Measurements from ENCODE around the gene MZB1. TPM values are rescaled to one million over a fixed set of nuclear protein-coding genes. Genes with fewer than 3 reads are reported as not detected.

The MZB1 gene
- total and polyA plus RNA-seq, 2 of the 13 experiments (the other 11 are each of a cell fraction or from before 2014, with no cell fraction given), result 0.31 to 0.40 TPM

DNA sequence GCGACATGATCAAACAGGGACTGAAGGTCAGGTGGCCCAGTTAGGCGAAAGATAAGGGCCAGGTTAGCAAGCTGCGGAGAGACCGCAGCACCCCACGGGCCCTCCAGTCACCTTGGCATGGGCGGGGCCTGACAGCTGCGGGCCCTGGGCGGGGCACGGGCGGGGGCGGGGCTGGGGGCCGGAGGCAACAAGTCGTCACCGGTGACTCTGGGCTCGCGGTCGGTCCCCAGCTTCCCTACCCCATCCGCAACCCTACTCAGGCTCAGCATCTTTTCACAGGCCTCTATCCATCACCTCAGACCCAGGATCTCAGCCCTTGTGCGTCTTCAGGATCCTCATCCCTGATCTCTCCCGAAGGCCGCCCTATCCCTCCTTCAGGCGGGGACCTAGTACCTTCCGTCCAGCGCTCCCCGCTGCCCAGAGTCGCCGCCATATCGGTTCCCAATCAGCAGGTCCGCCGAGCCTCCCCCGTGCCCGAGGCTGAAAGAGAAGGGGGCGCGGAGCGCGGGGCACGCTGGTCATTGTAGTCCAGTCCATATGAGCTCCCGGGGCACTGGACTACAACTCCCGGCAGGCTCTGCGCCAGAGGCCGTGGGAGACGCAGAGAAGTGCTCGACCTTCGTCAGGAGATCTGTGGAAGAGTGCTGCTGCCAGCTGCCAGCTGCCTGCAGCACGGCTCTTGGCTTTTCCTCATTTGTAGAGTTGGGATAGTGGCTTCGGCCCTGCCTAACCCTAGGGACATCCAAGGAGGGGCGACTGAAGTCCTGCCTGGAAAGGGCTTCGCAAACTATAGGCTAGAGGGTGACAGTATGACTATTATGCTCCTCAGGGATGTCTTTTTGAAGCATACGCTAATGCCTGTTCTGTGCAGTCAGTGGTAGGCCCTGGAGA, 49.5 kb upstream of the MZB1 start, which contains the start of gene DNAJC18 (continued):
- no peak for TF ChIP-seq ZNF569 (CRISPR knock-in tag; IDR thresholded peaks at IDR 0.05; ENCODE audit: borderline replicate concordance)
- TF ChIP-seq ZNF367 (CRISPR knock-in tag; IDR thresholded peaks at IDR 0.05; ENCODE audit: borderline replicate concordance), result no peak
- TF ChIP-seq HDAC2 (CRISPR knock-in tag; IDR thresholded peaks at IDR 0.05), result peak; percentile 61
- peak; percentile 51; the same call in 1 of the 2 replicates for TF ChIP-seq ELF1 (CRISPR knock-in tag; IDR thresholded peaks at IDR 0.05)
- no peak for TF ChIP-seq ZNF34 (CRISPR knock-in tag; IDR thresholded peaks at IDR 0.05; ENCODE audit: borderline replicate concordance)
- TF ChIP-seq SNRNP70 (IDR thresholded peaks at IDR 0.05; ENCODE audit: low read depth, low read length), result no peak
- TF ChIP-seq MEIS1 (CRISPR knock-in tag; IDR thresholded peaks at IDR 0.05; ENCODE audit: borderline replicate concordance), result no peak
- no peak for TF ChIP-seq KDM4B (CRISPR knock-in tag; IDR thresholded peaks at IDR 0.05)
- TF ChIP-seq, protein P1, sequence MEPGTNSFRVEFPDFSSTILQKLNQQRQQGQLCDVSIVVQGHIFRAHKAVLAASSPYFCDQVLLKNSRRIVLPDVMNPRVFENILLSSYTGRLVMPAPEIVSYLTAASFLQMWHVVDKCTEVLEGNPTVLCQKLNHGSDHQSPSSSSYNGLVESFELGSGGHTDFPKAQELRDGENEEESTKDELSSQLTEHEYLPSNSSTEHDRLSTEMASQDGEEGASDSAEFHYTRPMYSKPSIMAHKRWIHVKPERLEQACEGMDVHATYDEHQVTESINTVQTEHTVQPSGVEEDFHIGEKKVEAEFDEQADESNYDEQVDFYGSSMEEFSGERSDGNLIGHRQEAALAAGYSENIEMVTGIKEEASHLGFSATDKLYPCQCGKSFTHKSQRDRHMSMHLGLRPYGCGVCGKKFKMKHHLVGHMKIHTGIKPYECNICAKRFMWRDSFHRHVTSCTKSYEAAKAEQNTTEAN (CRISPR knock-in tag; conservative IDR thresholded peaks at IDR 0.05), result no peak
- TF ChIP-seq ISL2 (CRISPR knock-in tag; IDR thresholded peaks at IDR 0.05), result no peak
- TF ChIP-seq NCOR1 (IDR thresholded peaks at IDR 0.05; ENCODE audit: borderline replicate concordance, low read length), result no peak
- TF ChIP-seq, protein P2, sequence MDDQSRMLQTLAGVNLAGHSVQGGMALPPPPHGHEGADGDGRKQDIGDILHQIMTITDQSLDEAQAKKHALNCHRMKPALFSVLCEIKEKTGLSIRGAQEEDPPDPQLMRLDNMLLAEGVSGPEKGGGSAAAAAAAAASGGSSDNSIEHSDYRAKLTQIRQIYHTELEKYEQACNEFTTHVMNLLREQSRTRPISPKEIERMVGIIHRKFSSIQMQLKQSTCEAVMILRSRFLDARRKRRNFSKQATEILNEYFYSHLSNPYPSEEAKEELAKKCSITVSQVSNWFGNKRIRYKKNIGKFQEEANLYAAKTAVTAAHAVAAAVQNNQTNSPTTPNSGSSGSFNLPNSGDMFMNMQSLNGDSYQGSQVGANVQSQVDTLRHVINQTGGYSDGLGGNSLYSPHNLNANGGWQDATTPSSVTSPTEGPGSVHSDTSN (CRISPR knock-in tag; IDR thresholded peaks at IDR 0.05; ENCODE audit: borderline replicate concordance), result no peak
- TF ChIP-seq, protein P3, sequence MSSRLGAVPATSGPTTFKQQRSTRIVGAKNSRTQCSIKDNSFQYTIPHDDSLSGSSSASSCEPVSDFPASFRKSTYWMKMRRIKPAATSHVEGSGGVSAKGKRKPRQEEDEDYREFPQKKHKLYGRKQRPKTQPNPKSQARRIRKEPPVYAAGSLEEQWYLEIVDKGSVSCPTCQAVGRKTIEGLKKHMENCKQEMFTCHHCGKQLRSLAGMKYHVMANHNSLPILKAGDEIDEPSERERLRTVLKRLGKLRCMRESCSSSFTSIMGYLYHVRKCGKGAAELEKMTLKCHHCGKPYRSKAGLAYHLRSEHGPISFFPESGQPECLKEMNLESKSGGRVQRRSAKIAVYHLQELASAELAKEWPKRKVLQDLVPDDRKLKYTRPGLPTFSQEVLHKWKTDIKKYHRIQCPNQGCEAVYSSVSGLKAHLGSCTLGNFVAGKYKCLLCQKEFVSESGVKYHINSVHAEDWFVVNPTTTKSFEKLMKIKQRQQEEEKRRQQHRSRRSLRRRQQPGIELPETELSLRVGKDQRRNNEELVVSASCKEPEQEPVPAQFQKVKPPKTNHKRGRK (CRISPR knock-in tag; IDR thresholded peaks at IDR 0.05), result no peak
- TF ChIP-seq SMAD3 (CRISPR knock-in tag; IDR thresholded peaks at IDR 0.05), result no peak
- TF ChIP-seq, protein P4, sequence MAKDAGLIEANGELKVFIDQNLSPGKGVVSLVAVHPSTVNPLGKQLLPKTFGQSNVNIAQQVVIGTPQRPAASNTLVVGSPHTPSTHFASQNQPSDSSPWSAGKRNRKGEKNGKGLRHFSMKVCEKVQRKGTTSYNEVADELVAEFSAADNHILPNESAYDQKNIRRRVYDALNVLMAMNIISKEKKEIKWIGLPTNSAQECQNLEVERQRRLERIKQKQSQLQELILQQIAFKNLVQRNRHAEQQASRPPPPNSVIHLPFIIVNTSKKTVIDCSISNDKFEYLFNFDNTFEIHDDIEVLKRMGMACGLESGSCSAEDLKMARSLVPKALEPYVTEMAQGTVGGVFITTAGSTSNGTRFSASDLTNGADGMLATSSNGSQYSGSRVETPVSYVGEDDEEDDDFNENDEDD (CRISPR knock-in tag; IDR thresholded peaks at IDR 0.05; ENCODE audit: borderline replicate concordance), result peak; percentile 58; the same call in 1 of the 2 replicates
- TF ChIP-seq, protein P5, sequence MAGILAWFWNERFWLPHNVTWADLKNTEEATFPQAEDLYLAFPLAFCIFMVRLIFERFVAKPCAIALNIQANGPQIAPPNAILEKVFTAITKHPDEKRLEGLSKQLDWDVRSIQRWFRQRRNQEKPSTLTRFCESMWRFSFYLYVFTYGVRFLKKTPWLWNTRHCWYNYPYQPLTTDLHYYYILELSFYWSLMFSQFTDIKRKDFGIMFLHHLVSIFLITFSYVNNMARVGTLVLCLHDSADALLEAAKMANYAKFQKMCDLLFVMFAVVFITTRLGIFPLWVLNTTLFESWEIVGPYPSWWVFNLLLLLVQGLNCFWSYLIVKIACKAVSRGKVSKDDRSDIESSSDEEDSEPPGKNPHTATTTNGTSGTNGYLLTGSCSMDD (CRISPR knock-in tag; IDR thresholded peaks at IDR 0.05), result no peak
- TF ChIP-seq SNAPC2 (CRISPR knock-in tag; IDR thresholded peaks at IDR 0.05), result no peak
- TF ChIP-seq, protein P6, sequence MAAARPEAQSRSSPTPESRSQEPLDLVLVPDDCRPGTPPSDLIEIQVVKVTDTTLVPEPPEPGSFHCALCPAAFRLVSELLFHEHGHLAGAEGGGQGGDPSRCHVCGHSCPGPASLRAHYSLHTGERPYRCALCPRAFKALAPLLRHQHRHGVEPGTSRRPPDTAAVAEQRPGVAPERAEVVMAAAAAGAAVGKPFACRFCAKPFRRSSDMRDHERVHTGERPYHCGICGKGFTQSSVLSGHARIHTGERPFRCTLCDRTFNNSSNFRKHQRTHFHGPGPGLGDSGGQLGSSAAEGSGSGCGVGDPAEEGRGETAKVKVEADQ (CRISPR knock-in tag; IDR thresholded peaks at IDR 0.05; ENCODE audit: borderline replicate concordance), result 0 out of 2 replicates have a peak, but pooled peaks have one; percentile 33
- no peak for TF ChIP-seq REL (CRISPR knock-in tag; conservative IDR thresholded peaks at IDR 0.05)
- TF ChIP-seq FOXK2 (IDR thresholded peaks at IDR 0.05), result no peak
